ENCODE data around the gene ZP2.
A peak's percentile ranks its signal among the peaks of the same experiment; 100 is the strongest.
"Not testable (repeated sequence)": the region's sequence is repeated elsewhere in the genome, so short reads cannot be mapped to it uniquely, and the experiment has no call there.

The ZP2 gene

GRCh38 chr16:21217121-21217520 is 5.7 kb upstream of the ZP2 start:
- DNase-seq (ENCODE audit: low read depth in 2 of 2): no peak

- no peak for DNase-seq (ENCODE audit: low read depth in 2 of 2)
Observed at GRCh38 chr16:21214086-21214485, 2.7 kb upstream of the ZP2 start.

GRCh38 chr16:21208446-21209230 is 2.7 kb downstream of the ZP2 start:
- DNase-seq (ENCODE audit: low read depth in 2 of 2): no peak

- DNase-seq (ENCODE audit: low read depth in 2 of 2): no peak
Observed at GRCh38 chr16:21206550-21206949, 4.8 kb downstream of the ZP2 start.

GRCh38 chr16:21205303-21205702 is 6.1 kb downstream of the ZP2 start:
- DNase-seq (ENCODE audit: low read depth in 2 of 2): no peak

- no peak for DNase-seq (ENCODE audit: low read depth in 2 of 2)
Observed at GRCh38 chr16:21203155-21203797, 8.1 kb downstream of the ZP2 start.

- DNase-seq (ENCODE audit: low read depth in 2 of 2): no peak
Observed at GRCh38 chr16:21199607-21200218, 11.7 kb downstream of the ZP2 start.

- no peak for DNase-seq (ENCODE audit: low read depth in 2 of 2)
Observed at GRCh38 chr16:21197621-21198020, 13.8 kb downstream of the ZP2 start.

- no peak for DNase-seq (ENCODE audit: low read depth in 2 of 2)
Observed at GRCh38 chr16:21197112-21197511, 14.3 kb downstream of the ZP2 start.

GRCh38 chr16:21195330-21195729 is 16.0 kb downstream of the ZP2 start:
- not testable (repeated sequence) for DNase-seq (ENCODE audit: low read depth in 2 of 2)

GRCh38 chr16:21194771-21195301 is 16.5 kb downstream of the ZP2 start:
- no peak for DNase-seq (ENCODE audit: low read depth in 2 of 2)

- no peak for DNase-seq (ENCODE audit: low read depth in 2 of 2)
Observed at GRCh38 chr16:21192991-21193390, 18.4 kb downstream of the ZP2 start.

GRCh38 chr16:21190599-21190998 is 20.8 kb downstream of the ZP2 start:
- peak; percentile 57 to 63 for DNase-seq (ENCODE audit: low read depth in 2 of 2)

- no peak for DNase-seq (ENCODE audit: low read depth in 2 of 2)
Observed at GRCh38 chr16:21190013-21190412, 21.4 kb downstream of the ZP2 start.

GRCh38 chr16:21189311-21189710 is 22.1 kb downstream of the ZP2 start:
- DNase-seq (ENCODE audit: low read depth in 2 of 2): no peak

- DNase-seq (ENCODE audit: low read depth in 2 of 2): no peak
Observed at GRCh38 chr16:21186326-21186691, 25.1 kb downstream of the ZP2 start.

- DNase-seq (ENCODE audit: low read depth in 2 of 2): no peak
Observed at GRCh38 chr16:21185659-21186325, 25.6 kb downstream of the ZP2 start.

- no peak for DNase-seq (ENCODE audit: low read depth in 2 of 2)
Observed at GRCh38 chr16:21184834-21185233, 26.5 kb downstream of the ZP2 start.

GRCh38 chr16:21183995-21184394 is 27.4 kb downstream of the ZP2 start:
- DNase-seq (ENCODE audit: low read depth in 2 of 2): no peak

GRCh38 chr16:21179983-21180365 is 31.4 kb downstream of the ZP2 start:
- DNase-seq (ENCODE audit: low read depth in 2 of 2): no peak

- DNase-seq (ENCODE audit: low read depth in 2 of 2): no peak
Observed at GRCh38 chr16:21179126-21179982, 32.0 kb downstream of the ZP2 start.

Measured in fibroblast of skin of left quadriceps (primary cell).